HG02885 (cell line): ENCODE measurements around the gene COPG1.

Source experiments
- ATAC-seq: cut with Tn5 transposase; IDR thresholded peaks from one replicate; pipeline ENCODE4 v1.9.1; 2021; ENCODE audit warnings: mild to moderate bottlenecking; ENCODE audit not compliant: unreplicated experiment, poor library complexity

Gene COPG1

GRCh38 chr3:129278966-129279906 lies 29.8 kb downstream of the COPG1 start:
- ATAC-seq = peak; percentile 4

DNA sequence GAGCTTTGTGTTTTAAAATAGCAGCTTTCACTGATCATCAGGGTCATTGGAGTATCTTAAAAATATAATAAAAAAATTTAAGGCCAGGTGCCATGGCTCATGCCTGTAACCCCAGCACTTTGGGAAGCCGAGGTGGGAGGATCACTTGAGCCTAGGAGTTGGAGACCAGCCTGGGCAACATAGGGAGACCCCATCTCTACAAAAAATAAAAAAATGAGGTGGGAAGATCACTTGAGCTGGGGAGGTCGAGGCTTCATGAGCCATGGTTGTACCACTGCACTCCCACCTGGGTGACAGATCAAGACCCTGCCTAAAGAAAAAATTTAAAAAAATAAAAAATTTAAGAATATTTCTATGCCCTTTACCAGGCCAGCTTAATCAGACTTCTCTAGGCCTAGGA lies 30.8 kb downstream of the COPG1 start:
- no peak for ATAC-seq

DNA sequence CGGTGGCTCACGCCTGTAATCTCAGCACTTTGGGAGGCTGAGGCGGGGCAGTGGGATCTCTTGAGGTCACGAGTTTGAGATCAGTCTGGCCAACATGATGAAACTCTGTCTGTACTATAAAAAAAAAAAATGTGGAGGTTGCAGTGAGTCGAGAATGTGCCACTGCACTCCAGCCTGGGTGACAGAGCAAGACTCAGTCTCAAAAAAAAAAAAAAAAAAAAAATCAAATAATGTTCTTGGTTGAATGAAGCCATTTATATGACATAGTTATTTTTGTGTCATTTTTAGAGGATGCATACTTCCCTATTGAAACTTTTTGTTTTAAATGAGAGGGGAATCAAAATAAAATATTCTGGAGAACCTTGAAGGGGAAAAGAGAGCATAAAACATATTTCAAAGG lies 32.3 kb downstream of the COPG1 start:
- no peak for ATAC-seq

DNA sequence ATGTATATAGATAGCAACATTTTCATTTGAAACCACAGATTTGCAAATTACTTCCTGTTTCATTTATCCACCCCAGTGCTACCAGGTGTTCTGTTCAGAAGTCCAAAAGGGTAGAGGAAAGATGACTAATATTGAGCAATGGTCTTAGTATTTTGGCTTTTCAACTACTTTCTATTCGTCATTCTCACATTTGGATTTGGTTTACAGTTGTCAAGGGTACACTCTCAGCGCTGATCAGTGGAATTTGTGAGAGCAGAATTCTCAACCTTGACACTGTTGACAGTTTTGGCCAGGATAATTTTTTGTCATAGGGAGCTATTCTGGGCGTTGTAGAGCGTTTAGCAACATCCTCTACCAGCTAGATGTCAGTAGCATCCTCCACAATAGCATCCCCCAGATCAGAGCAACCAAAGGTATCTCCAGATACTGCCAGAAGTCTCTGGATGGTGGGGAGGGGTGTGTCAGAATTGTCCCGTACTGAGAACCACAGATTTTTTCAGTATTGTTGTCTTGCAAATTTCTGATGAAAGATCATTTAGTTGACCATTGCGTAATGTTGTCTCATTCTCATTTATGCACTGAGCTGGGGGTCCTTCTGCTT lies 33.4 kb downstream of the COPG1 start:
- ATAC-seq = peak; percentile 75

GRCh38 chr3:129286081-129286480 lies 36.7 kb downstream of the COPG1 start:
- no peak for ATAC-seq

- ATAC-seq = no peak
These were observed 39.0 kb downstream of the COPG1 start for GRCh38 chr3:129288446-129288845.

DNA sequence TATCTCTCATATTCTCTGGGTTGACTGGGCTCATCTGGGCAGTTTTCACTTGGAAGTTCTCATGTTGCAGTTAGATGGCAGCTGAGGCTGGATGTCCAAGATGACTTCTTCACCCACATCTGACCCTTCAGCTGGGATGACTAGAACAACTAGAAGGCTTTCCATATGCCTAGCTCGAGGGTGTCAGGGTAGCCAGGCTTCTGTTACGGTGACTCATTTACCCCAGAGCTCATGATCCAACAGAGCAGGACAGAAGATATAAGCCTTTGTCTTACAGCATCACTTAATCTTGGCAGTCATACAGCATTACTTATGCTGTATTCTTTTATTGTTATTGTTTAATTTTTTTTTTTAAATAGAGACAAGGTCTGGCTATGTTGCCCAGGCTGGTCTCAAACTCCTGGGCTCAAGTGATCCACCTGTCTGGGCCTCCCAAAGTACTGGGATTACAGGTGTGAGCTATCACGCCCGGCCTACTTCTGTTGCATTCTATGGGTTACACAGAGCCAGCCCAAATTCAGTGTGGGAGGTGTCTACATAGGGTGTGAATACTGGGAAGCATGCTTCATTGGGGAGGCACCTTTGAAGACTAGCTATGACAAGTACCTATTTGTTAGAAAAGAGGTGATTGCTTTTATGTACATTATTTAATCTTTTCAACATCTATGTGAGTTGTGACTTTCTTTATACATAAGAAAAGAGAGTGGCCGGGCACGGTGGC lies 40.0 kb downstream of the COPG1 start:
- ATAC-seq = no peak

DNA sequence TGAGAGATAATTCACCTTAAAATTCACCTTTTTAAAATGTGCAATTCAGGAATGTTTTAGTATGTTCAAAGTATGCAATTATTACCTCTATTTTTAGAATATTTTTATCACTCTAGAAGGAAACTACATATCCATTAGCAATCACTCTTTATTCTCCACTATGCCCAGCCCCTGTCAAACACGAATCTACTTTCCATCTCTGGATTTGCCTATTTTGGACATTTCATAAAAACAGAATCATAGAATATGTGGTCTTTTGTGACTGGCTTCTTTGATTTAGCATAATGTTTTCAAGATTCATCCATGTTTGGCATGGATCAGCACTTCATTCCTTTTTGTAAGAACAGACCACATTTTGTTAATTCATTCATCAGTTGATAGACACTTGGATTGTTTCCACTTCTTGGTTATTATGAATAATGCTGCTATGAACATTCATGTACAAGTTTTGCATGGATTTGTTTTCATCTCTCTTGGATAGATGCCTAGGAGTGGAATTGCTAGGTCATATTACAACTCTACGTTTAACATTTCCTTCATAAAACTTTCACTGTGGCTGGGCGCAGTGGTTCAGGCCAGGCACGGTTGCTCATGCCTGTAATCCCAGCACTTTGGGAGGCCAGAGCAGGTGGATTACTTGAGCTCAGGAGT lies 42.0 kb downstream of the COPG1 start:
- ATAC-seq = no peak

DNA sequence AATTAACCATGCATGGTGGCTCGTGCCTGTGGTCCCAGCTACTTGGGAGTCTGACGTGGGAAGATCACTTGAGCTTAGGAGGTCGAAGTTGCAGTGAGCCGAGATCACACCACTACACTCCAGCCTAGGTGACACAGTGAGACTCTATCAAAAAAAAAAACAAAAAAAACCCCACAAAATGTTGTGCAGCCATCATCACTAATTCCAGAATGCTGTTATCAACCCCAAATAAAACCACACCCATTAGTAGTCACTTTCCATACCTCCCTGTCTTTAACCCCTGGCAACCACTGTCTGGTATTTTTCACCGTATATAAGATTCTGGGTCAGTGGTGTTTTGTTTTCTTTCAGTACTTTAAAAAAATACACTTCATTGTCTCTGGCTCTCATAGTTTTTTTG lies 45.9 kb downstream of the COPG1 start:
- no peak for ATAC-seq

- ATAC-seq = no peak
These were observed 54.9 kb downstream of the COPG1 start for GRCh38 chr3:129304146-129304961.

DNA sequence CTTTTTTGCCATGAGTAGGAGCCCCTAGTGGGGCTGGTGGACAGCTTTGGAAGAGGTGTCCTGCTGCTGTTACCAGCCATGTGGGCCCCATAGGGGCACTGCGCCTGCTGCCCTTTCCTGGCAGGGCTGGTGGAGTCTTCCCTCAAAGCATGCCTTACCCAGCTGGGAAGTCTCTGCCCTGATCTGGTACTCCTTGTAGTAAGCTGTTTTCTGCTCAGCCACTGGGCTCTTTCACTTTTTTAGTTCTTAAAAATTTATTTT lies 55.5 kb downstream of the COPG1 start:
- no peak for ATAC-seq

DNA sequence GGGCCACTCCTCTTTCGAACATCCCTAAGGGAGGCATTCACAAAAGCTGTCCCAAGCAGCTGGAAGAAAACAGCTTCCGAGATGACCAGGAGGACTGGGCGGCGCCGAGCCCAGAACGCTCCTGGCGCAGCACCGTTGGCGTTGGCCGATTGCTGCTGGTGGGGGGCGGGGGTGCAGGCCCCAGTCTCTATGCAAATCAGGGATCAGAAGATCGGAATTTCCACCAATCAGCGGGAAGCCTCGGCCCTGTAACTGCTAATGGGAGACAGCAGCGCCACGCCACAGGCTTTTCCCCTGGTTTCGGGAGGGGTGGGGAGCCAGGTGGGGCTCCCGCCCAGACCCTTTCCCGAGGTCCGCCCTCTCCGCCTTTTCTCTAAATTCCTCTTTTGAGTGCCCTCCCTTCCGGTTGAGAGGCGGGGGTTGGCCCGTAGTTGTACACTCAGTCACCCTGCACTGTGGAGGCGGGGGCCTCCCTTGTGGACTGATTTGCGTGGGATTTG lies 56.2 kb downstream of the COPG1 start:
- ATAC-seq = no peak

GRCh38 chr3:129308636-129309035 lies 59.2 kb downstream of the COPG1 start:
- no peak for ATAC-seq

- ATAC-seq = no peak
These were observed 61.0 kb downstream of the COPG1 start for GRCh38 chr3:129310111-129311011.

DNA sequence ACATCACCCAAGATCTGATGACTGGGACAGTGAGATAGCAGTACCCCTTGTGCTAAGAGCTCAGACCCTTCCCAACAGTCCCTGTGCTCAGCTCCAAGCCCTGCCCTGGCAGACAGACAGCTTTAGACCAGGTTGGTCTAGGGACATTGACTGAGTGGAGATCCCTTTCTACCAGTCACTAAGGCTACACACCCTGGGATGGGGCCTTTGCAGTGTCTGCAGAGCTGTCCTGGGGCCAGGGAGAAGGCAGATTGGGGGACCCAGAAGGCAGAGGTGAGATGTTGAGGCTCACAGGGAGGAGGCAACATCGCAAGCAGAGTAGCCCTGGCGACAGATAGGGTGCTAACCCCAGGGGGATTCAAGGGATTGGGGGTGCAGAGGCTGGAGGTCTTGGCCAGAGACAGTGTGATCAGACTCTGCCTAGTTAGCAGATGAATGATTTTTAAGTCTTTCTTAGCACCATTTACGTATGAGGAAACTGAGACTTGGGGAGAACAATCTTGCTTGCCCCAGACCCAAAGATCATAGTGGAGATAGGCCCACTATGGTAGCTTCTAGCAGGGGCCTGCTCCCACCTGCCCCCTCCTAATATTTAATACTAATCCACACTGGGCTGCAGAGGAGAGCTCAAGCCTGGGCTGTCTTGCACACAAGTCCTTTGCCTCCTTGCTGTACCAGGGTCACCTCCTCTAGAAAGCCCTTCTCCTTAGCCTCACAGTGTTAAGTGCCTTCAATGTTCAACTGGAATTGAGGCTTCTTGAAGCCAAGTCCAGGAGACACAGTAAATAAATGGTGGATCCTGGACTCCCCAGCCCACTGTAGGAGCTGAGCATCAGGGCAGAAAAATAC lies 61.9 kb downstream of the COPG1 start:
- no peak for ATAC-seq

DNA sequence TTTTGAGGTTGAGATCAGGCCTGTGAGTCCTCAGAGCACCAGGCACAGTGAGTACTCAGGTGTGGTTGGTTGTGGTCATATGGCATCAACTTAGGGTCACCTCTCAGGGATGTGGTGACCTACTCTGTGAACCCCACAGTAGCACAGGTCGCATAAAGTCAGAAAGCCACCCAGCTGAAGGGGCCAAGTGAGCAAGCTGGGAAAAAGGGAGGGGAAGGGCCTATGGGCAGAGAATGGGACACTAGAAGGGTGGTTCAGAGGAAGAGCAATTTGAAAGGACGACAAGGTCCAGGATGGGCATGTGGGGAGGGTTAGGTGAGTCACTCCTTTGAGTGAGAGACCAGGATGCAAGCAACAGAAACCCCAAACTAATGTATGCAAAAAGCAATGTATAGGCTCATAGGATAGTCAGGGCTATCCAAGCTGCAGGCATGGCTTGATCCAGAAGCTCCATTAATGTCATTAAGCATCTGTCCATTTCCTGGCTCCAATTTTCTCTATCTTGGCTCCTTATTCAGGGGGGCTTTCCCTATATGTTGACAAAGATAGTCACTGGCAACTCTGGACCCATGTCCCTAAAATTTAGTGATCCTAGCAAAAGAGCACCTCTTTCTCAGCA lies 62.7 kb downstream of the COPG1 start:
- ATAC-seq = no peak

- no peak for ATAC-seq
These were observed 63.4 kb downstream of the COPG1 start for GRCh38 chr3:129312671-129313414.
